GM21526 (cell line): ENCODE measurements around the gene TCF4.

Experiments used
- ATAC-seq: cut with Tn5 transposase; IDR thresholded peaks from one replicate; pipeline ENCODE4 v1.9.1; 2021; ENCODE audit warnings: moderate library complexity; ENCODE audit not compliant: unreplicated experiment, low FRiP score

TCF4 gene

GRCh38 chr18:55316486-55317184, 271.4 kb downstream of the TCF4 start:
- ATAC-seq, result no peak

- ATAC-seq, result no peak
Measured at GRCh38 chr18:55314615-55315237, 273.3 kb downstream of the TCF4 start.

DNA sequence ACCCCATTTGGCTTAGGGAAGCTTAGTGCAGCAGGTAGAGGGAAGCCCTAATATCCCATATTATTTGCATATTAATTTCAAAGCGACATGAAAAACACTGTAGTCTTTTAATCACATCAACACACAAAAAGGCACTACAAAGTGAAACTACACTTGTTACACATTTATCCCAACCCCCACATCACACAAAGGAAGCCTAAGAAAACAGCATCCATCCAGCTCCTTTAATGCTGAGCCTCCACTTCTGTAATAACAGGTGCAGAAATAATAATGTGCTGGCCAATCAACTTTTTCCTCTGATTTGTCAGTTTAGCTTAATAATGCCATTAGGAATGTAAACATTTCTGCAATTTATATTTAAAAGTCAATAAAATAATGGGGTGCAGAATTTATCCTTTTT, 274.0 kb downstream of the TCF4 start:
- no peak for ATAC-seq

DNA sequence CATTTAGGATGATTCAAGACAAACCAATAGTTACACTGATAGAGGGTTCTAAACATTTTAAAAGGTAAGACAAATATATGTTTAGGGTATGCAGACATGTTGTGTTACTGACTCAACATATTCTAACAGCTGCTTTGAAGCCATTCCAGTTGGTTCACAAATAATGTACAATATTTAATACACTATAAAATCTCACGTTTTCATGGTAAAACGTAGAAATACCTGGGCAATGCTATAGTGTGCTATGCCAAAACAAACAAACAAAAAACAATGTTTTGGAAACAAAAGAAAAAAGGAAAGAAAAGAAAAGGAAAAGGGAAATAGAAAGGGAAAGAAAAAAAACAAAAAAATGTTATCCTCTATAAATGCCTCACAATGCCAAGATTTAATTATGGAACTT, 277.1 kb downstream of the TCF4 start:
- ATAC-seq, result no peak

DNA sequence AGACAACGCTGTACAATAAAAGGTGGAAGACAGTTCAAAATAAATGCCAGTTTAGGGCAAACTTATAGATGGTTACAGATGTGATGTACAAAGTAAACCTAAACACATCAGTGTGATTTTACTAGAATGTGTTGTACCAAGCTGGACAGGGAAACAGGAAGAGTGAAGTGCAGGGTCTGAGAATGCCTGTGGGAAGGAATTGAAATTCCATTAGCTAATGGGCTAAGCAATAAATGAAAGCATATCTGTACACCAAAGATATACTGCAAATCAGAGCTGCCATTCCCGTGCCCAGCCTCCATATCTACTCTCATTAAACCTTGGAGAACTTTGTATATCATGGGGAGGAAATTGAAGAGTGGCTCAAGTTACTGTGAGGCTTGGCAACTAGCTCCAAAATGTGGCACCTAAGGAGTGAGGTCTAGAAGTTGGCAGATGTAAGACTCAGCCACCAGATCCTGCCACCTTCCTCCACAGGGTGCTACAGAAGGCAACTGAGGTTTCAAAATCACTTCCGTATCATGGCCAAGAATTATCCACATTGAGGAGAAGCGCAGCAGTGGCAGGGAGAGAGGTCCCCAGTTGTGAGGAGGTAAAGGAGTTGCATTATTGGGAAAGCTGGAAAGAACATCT, 277.8 kb downstream of the TCF4 start:
- ATAC-seq, result no peak

GRCh38 chr18:55309249-55309648, 278.7 kb downstream of the TCF4 start:
- no peak for ATAC-seq

DNA sequence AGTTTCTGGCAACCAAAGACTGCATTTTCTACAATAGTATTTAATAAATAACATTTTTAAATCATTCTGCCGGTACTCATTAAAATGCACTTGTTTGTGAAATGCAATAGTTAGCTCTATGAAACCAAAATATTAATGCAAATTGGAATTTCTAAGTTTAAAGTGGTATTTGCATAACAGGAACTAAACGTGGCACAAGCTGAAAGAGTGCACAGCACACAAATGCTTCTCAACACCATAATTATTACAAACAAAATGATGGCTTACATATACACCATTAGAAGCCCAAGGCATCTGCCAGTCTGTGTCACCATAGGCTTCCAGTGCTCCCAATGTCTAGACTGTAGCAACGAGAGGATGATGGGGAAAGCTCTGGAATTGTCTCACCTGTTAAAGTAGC, 280.5 kb downstream of the TCF4 start:
- no peak for ATAC-seq

- ATAC-seq, result no peak
Measured at GRCh38 chr18:55306359-55307024, 281.5 kb downstream of the TCF4 start.

DNA sequence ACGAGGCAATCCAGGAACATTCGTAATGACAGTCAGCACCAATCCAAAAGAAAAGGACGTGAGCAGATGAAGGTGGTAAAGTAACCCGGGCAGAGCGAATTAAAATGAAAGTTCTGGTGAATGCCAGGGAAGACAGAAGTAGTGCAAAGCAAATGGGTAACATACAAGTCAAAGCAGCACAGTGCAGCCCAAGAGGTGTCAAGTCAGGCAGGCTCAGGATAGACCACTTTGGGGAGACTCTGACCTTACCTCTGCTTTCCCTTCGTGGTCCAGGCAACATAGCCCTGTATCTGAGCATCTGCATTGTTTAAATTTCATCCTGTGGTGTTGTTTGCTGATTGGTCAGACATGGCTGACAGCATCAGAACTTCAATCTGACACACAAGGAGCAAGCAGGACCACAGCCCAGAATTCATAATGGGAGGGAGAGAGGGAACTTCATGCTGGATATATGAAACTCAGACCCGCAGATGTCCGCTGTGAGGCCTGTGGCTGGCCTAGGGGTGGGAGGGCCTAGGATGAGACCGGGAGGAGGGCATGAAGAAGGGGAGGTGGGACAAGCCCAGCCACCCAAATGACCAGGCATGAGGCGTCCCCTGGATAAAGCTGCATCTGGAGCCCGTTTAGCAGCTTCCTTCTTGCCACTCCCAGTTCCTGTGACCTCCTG, 285.7 kb downstream of the TCF4 start:
- no peak for ATAC-seq

- ATAC-seq, result no peak
Measured at GRCh38 chr18:55301824-55302166, 286.2 kb downstream of the TCF4 start.

DNA sequence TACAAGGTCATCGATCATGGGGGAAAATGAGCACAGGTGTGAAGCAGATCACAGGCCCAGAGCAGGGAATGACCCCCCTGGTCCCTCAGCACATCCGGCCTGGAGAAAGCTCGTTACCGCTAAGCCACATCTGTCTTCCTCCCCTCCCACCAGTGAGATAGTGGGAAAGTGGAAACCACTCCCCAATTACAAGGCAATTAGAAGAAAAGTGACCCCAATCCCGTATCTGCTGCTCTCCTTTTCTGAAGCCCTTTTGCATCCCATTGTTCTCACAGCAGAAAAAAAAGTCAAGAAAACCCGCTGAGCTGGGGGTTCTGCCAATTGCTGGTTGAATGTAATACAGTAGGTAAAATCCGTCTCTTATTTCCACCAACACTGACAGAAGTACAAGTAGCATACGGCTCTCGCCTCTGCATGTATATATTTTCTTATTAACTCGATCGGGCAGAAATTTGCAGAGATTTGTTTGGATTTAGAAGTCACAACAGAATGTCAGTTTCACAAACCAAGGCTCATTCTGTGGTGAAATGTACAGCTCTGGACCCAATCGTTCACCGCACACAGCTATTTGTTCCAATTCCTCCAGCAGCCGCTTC, 287.0 kb downstream of the TCF4 start:
- ATAC-seq, result no peak

DNA sequence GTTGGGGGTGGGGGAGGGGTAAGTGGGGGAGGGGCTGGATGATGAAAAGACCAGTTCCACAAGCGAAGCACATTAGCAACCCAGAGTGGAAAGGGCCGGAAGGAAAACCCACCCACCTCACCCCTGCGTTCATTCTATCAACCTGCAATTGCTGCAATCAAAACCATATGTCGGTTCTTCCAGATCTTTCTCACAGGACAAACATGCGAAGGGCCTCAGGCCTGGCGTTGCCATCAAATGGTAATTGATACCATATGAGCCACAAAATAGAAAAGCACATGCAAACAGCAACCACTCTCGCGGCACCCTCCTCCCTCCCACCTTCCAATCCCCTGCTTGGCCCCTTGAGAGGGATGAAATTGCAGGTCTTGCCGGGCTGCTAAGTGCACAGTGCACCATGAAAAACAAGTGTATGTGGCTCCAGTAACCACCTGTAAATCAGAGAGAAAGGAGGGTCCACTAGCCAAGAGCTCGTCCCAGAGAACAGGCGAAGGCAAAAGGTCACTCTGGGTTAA, 287.5 kb downstream of the TCF4 start:
- ATAC-seq, result no peak

GRCh38 chr18:55296778-55297177, 291.2 kb downstream of the TCF4 start:
- no peak for ATAC-seq

- ATAC-seq, result no peak
Measured at GRCh38 chr18:55296115-55296514, 291.9 kb downstream of the TCF4 start.

GRCh38 chr18:55290898-55291297, 297.1 kb downstream of the TCF4 start:
- no peak for ATAC-seq

- ATAC-seq, result no peak
Measured at GRCh38 chr18:55289775-55290174, 298.2 kb downstream of the TCF4 start.

DNA sequence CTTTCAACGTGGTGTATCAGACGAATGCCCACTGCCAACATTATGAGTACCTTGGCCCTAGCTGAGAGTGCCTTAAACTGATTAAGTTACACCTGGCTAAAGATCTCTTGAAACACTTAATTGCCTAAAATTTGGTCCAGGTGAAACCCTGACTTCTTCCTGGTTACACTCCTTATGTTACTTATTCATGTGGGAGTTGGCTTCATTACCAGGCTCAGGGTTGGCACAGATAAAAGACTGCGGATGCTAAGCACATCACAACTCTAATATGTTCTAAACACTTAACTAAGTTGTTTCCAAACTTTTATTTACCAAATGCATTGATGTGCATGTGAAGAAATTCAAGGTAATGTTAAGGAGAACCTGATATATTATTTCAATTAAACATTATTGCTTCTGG, 298.9 kb downstream of the TCF4 start:
- no peak for ATAC-seq

- no peak for ATAC-seq
Measured at GRCh38 chr18:55287935-55288868, 299.8 kb downstream of the TCF4 start.

GRCh38 chr18:55287149-55287806, 300.7 kb downstream of the TCF4 start:
- ATAC-seq, result no peak
